ENCODE data around the gene IHH. TPM values are rescaled to one million over a fixed set of nuclear protein-coding genes. Genes with fewer than 3 reads are reported as not detected.

IHH gene
- total and polyA plus RNA-seq, 2 experiments from 2014 or later, result 23.0 to 36.3 TPM

GRCh38 chr2:219018726-219019125 is 42.0 kb downstream of the IHH start:
- Histone ChIP-seq H3K27me3 (no peaks in the 10 kb centered on the region), H3K4me2 (no peak overlapping the region), H3K4me1 (ENCODE audit: insufficient read depth) (no peaks in the 10 kb centered on the region), H3K4me3 (no peak overlapping the region), H3K27ac (no peak overlapping the region), H4K20me1 (ENCODE audit: insufficient read depth, poor library complexity, severe bottlenecking) (no peaks in the 10 kb centered on the region), H3K79me2 (no peaks in the 10 kb centered on the region), H3K9me2 (replicated peaks; ENCODE audit: insufficient read depth) (no peaks in the 10 kb centered on the region), H3K36me3 (replicated peaks; ENCODE audit: insufficient read depth, low read depth) (no peaks in the 10 kb centered on the region), H2AFZ (no peak overlapping the region), H3K9me3 (ENCODE audit: low read depth) (no peaks in the 10 kb centered on the region)
- 93% methylated on average over 10 of the region's 10 CpGs for WGBS (ENCODE audit: low lambda C conversion rate, missing lambda C conversion rate)
- no peak for DNase-seq (ENCODE audit: low spot score)
- TF ChIP-seq, protein P1, sequence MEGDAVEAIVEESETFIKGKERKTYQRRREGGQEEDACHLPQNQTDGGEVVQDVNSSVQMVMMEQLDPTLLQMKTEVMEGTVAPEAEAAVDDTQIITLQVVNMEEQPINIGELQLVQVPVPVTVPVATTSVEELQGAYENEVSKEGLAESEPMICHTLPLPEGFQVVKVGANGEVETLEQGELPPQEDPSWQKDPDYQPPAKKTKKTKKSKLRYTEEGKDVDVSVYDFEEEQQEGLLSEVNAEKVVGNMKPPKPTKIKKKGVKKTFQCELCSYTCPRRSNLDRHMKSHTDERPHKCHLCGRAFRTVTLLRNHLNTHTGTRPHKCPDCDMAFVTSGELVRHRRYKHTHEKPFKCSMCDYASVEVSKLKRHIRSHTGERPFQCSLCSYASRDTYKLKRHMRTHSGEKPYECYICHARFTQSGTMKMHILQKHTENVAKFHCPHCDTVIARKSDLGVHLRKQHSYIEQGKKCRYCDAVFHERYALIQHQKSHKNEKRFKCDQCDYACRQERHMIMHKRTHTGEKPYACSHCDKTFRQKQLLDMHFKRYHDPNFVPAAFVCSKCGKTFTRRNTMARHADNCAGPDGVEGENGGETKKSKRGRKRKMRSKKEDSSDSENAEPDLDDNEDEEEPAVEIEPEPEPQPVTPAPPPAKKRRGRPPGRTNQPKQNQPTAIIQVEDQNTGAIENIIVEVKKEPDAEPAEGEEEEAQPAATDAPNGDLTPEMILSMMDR (IDR thresholded peaks at IDR 0.05; ENCODE audit: poor library complexity), result no peak
- TF ChIP-seq EZH2 (IDR thresholded peaks at IDR 0.05; ENCODE audit: borderline replicate concordance), result no peak
- TF ChIP-seq EZH2phosphoT487 (IDR thresholded peaks at IDR 0.05; ENCODE audit: low read depth, severe bottlenecking, unreplicated experiment), result no peak

DNA sequence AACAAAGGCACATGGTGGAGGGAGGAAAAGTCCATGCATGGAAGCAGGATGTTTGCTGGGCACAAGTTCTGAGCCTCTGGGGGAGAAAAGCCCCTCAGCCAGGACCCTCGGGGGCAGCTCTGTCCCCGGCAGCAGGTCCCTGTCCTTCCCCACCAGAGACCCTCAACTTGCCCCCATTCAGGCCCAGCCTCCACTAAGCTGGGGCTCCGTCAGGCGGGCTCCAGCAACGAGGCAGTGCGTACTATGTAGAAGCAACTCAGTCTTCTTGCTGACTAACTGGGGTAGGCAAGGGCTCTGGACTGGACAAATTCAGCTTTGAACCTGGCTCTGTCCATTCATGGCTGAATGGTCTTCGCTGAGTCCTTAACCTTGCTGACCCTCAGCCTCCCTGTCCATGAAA is 42.4 kb downstream of the IHH start:
- no peaks in the 10 kb centered on the region for H4K20me1 ChIP-seq (ENCODE audit: insufficient read depth, poor library complexity, severe bottlenecking)
- H3K27ac ChIP-seq, result no peak overlapping the region
- H3K9me3 ChIP-seq (ENCODE audit: low read depth), result no peaks in the 10 kb centered on the region
- no peaks in the 10 kb centered on the region for H3K9me2 ChIP-seq (replicated peaks; ENCODE audit: insufficient read depth)
- TF ChIP-seq, protein P1 (IDR thresholded peaks at IDR 0.05; ENCODE audit: poor library complexity), result no peak
- no peak for DNase-seq (ENCODE audit: low spot score)
- H3K4me2 ChIP-seq, result no peak overlapping the region
- H3K4me3 ChIP-seq, result no peak overlapping the region
- H3K4me1 ChIP-seq (ENCODE audit: insufficient read depth), result no peaks in the 10 kb centered on the region
- no peaks in the 10 kb centered on the region for H3K79me2 ChIP-seq
- H3K36me3 ChIP-seq (replicated peaks; ENCODE audit: insufficient read depth, low read depth), result no peaks in the 10 kb centered on the region
- peaks cover 3% of the 10 kb centered on the region for H3K27me3 ChIP-seq
- WGBS (ENCODE audit: low lambda C conversion rate, missing lambda C conversion rate), result 90% methylated on average over 7 of the region's 7 CpGs
- H2AFZ ChIP-seq, result no peak overlapping the region

DNA sequence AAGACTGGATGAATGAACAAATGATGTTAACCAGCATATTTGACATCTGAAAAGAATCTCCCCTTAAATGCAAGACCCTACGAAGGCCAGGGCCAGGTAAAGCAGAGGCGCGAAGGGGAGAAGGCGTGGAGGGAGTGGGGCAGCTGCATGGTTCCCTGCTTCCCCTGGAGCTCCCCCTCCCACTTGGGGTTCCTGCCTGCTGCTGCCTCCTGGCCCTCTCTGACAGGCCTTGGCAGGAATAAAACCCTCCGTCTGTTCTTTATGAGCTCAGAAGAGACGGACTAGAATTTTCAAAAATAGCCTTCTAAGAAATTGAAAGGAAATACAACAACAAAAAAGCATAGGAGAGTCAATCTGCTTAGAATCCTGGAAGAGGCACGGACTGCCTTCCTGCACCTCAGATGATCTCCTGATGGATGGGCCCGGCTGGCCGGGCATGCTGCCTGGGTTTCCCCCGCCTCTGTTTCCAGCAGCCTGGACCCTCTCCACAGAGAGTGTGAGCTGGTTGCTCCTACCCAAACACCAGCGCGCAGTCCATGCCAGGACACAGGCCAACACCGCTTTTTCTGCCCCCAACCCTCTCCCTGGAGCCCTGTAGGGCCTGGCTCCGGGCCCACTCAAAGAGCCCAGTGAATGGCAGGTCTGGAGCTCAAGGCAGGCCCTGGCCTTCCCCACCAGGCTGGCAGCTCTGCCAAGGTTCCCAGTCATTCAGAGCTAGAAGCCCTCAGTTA is 43.4 kb downstream of the IHH start:
- Histone ChIP-seq H3K36me3 (replicated peaks; ENCODE audit: insufficient read depth, low read depth) (no peaks in the 10 kb centered on the region), H3K9me3 (ENCODE audit: low read depth) (no peaks in the 10 kb centered on the region), H4K20me1 (ENCODE audit: insufficient read depth, poor library complexity, severe bottlenecking) (no peaks in the 10 kb centered on the region), H3K9me2 (replicated peaks; ENCODE audit: insufficient read depth) (no peaks in the 10 kb centered on the region), H3K4me3 (no peak overlapping the region), H3K27ac (no peak overlapping the region), H3K4me1 (ENCODE audit: insufficient read depth) (no peaks in the 10 kb centered on the region), H2AFZ (no peak overlapping the region), H3K79me2 (no peaks in the 10 kb centered on the region), H3K27me3 (peaks cover 3% of the 10 kb centered on the region), H3K4me2 (no peak overlapping the region)
- no peak for DNase-seq (ENCODE audit: low spot score)
- TF ChIP-seq EZH2 (IDR thresholded peaks at IDR 0.05; ENCODE audit: borderline replicate concordance) (no peak), EZH2phosphoT487 (IDR thresholded peaks at IDR 0.05; ENCODE audit: low read depth, severe bottlenecking, unreplicated experiment) (no peak)
- TF ChIP-seq, protein P1 (IDR thresholded peaks at IDR 0.05; ENCODE audit: poor library complexity), result no peak
- 91% methylated on average over 14 of the region's 14 CpGs for WGBS (ENCODE audit: low lambda C conversion rate, missing lambda C conversion rate)
